Fibroblast of villous mesenchyme (primary cell): ENCODE data around the gene RORB. TPM values are rescaled to one million over a fixed set of nuclear protein-coding genes. Genes with fewer than 3 reads are reported as not detected.
"Not testable (repeated sequence)": the region's sequence is repeated elsewhere in the genome, so short reads cannot be mapped to it uniquely, and the experiment has no call there.

Source experiments
- DNase-seq: peaks from one replicate; pipeline ENCODE4 v3.0.0-alpha.2; 2010; ENCODE audit warnings: low read depth
- H3K4me3 ChIP-seq: 2 replicates; pipeline ENCODE4 v1.5.1; 2011; ENCODE audit warnings: low read depth, mild to moderate bottlenecking, low read length
- total RNA-seq: library from RNA; depleted of rRNA; stranded (reverse); fragments of >200 nt; gene quantifications from 2 replicates; pipeline ENCODE4 v1.2.3, GENCODE V29; 2012
- TF ChIP-seq, protein P1 (sequence below): IDR thresholded peaks from 2 replicates; pipeline ENCODE4 v1.5.1; 2012; ENCODE audit warnings: low read depth, mild to moderate bottlenecking, low read length; ENCODE audit not compliant: insufficient read depth

RORB gene
- total RNA-seq, 1 donor = 5.6 TPM

DNA sequence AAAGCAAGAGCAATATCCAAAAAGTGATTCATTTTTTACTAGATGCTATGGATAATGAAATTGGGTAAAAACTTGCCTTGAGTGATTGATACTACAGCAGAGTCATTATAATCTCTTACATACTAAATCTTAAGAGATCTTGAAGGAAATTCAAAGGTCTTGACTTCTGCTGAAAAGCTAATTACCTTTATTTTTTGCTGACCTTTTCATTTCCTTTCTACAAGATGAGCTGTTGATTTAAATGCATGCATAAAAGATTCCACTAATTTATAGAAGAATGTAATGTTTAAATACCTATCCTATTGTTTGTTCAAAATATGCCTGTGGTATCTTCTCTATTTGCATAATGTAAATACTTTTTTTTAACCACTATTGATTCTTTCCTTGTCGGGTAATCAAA lies 27.2 kb downstream of the RORB start:
- DNase-seq = no peak
- TF ChIP-seq, protein P1, sequence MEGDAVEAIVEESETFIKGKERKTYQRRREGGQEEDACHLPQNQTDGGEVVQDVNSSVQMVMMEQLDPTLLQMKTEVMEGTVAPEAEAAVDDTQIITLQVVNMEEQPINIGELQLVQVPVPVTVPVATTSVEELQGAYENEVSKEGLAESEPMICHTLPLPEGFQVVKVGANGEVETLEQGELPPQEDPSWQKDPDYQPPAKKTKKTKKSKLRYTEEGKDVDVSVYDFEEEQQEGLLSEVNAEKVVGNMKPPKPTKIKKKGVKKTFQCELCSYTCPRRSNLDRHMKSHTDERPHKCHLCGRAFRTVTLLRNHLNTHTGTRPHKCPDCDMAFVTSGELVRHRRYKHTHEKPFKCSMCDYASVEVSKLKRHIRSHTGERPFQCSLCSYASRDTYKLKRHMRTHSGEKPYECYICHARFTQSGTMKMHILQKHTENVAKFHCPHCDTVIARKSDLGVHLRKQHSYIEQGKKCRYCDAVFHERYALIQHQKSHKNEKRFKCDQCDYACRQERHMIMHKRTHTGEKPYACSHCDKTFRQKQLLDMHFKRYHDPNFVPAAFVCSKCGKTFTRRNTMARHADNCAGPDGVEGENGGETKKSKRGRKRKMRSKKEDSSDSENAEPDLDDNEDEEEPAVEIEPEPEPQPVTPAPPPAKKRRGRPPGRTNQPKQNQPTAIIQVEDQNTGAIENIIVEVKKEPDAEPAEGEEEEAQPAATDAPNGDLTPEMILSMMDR = no peak
- H3K4me3 ChIP-seq = no peak overlapping the region

DNA sequence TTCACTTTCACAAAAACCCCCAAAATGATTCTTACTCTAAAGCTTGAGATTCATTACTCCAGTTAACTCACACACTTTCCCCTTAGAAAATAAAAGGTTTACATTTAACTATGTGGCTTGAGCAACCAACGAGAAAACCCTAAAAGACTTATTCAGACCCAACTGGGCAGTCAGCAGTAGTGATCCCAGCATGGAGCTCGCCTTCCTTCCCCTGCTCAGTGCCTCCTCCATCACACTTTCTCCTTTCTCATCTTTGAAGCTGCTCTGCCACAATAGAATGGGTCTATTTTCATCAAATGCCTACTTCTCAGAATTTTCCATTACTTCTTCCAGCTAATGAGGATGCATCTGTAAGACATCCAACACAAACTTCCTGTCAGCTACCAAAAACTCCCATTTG lies 29.1 kb downstream of the RORB start:
- no peak overlapping the region for H3K4me3 ChIP-seq
- DNase-seq = no peak
- TF ChIP-seq, protein P1 = no peak

DNA sequence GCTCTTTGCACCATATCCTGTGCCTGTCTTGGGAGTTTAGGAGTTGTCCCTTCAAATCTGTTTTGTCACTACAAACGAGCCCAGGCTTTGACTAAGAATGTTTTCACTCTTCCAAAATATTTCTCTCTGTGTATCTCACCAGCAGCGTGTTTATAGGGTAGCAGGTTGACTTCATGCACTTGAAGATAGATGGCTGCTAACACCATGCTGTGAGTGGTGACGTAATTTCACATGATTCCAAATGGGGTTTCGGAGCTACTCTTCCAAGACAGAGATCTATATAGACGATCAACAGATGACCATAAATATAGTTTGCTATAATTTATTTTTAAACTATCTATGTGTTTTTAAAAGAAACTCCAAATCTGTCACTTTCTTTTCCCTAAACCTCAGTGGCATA lies 30.6 kb downstream of the RORB start:
- DNase-seq = no peak
- no peak overlapping the region for H3K4me3 ChIP-seq
- TF ChIP-seq, protein P1 = no peak

DNA sequence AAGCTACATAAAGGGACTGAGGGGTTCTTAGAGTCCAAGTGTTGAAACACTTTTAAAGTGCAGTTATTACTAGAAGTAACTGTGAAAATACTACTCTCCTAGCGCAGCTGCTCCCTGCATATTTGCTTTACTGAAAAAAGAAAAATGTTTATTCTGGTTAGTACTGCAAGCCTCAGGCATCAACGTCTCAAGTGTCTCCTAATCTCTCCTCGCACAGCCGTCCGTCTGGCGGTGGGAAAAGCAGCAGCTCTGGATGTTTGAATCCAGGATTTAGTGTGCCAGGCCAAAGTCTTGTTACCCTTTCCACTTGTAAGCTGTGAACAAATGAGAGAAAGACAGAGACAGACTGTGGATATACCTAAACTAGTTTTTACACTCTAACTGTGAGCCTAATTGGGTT lies 31.1 kb downstream of the RORB start:
- TF ChIP-seq, protein P1 = no peak
- H3K4me3 ChIP-seq = no peak overlapping the region
- no peak for DNase-seq

DNA sequence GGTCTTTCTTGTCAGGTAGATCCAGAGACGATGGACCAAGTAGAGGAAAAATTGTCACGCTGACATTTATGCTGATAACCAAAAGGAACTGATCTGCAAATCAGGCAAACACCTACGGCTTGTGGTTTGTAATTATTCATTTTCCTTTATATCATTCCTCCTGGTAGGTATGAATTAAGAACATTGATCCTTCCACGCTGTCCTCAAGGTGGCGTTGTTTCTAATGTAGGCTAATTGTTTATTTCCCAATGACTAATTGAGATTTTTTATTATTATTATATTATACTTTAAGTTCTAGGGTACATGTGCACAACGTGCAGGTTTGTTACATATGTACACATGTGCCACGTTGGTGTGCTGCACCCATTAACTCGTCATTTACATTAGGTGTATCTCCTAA lies 33.3 kb downstream of the RORB start:
- not testable (repeated sequence) for DNase-seq, H3K4me3 ChIP-seq

DNA sequence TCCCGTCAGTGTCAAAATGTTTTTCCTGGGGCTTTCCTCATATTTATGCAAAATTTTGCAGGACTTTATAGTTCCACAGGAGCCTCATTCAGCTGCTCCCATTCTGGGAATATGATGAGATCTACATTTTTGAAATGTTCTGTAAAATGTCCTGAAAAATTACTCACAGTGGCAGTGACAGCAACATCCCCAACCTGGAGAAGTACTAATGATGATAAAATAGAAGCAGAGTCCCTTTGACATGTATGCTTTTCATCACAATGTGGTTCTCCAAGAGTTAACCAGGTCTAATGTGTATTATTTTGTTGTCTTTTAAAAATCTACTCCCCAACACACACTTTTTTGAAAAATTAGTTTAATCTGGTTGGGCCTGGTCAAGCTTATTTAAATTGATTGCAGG lies 36.1 kb downstream of the RORB start:
- no peak for DNase-seq
- no peak overlapping the region for H3K4me3 ChIP-seq
- TF ChIP-seq, protein P1 = no peak

DNA sequence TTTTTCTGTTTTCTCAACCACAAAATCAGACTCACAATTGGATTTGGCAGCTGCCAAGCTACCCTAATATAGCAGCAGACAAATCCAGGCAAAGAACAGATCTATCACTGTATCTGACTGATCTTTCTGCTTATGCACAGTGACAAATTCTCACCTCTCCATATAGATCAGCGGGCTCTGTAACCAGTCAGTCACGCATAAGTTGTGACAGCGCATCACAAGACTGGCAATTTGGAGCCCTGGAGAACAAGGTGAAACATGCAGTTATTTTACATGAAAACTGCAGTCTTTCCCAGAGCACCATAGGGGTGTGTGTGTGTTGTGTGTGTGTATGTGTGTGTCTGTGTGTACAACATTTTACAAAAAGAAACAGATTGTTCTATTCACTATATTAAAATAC lies 37.7 kb downstream of the RORB start:
- no peak overlapping the region for H3K4me3 ChIP-seq
- TF ChIP-seq, protein P1 = no peak
- no peak for DNase-seq
